ENCODE results near the gene LHFPL4. TPM values are rescaled to one million over a fixed set of nuclear protein-coding genes. Genes with fewer than 3 reads are reported as not detected.
A peak's percentile ranks its signal among the peaks of the same experiment; 100 is the strongest.

Gene LHFPL4
- total and polyA plus RNA-seq, 7 experiments from 2014 or later: 0.08 to 0.13 TPM; not detected in 5

DNA sequence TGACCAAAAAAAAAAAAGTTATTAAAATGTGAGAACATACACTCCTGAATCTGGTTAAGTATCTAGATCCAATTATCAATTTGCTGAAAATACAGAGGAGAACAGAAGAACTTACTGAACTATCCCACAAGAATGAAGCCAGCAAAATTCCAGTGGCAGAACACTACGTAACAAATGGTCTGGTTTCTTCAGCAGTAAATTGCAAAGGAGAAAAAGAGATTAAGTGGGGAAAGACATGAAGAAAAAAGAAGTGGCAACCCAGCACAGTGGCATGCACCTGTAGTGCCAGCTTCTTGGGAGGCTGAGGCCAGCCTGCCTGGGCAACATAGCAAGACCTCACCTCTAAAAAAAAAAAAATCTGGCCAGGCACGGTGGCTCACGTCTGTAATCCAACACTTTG lies 62.1 kb downstream of the LHFPL4 start:
- intact Hi-C loops (cut with micrococcal nuclease): no loop called here
- Histone ChIP-seq H3K27ac (ENCODE audit: low read depth, low read length) (no peak overlapping the region), H3K27me3 (ENCODE audit: control insufficient read depth in 2 of 2, insufficient read depth in 2 of 2, low read length in 2 of 2) (no peaks in the 10 kb centered on the region), H3K4me3 (ENCODE audit: low read length) (no peak overlapping the region), H3K9me3 (ENCODE audit: control insufficient read depth in 2 of 3, low read length in 3 of 3) (peaks cover 0 to 16% (median 0%) of the 10 kb centered on the region in 3 experiments), H3K36me3 (ENCODE audit: control insufficient read depth in 2 of 3, insufficient read depth in 3 of 3, low read length in 3 of 3) (no peaks in the 10 kb centered on the region), H3K4me1 (ENCODE audit: control insufficient read depth in 2 of 2, insufficient read depth in 2 of 2, low read length in 2 of 2) (no peaks in the 10 kb centered on the region)
- Mint-ChIP-seq H3K4me3 (no peak overlapping the region), H3K4me1 (peaks cover 0 to 6% (median 0%) of the 10 kb centered on the region in 7 donors), H3K27ac (peak overlapping the region in 1 of 9 donors; percentile 4), H3K27me3 (no peaks in the 10 kb centered on the region), H3K9me3 (peaks cover 3 to 18% (median 10%) of the 10 kb centered on the region in 11 donors), H3K36me3 (peaks cover 5 to 22% (median 16%) of the 10 kb centered on the region in 5 donors)
- DNase-seq (no peak), ATAC-seq (no peak)
- POLR2A ChIA-PET: no interaction called here
- CTCF ChIA-PET: interaction anchor here (0.6 to 0.7 kb wide), 2 partner anchors 189 to 481 kb away, joined by 5 read pairs; no protein-coding TSS in a partner anchor

DNA sequence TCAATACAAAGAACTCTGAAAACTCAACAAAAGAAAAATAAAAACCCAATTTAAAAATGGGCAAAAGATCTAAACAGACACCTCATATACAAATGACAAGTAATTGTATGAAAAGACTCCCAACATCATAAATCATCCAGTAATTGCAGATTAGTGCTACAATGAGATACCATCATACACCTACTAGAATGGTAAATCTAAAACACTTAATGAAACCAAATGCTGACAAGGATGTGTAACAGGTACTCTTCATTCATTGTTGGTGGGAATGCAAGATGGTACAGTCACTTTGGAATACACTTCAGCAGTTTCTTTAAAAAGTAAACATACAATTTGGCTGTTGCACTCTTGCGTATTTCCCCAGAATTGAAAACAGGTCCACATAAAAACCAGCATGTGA lies 68.4 kb downstream of the LHFPL4 start:
- peaks cover 0 to 16% (median 0%) of the 10 kb centered on the region in 3 experiments for H3K9me3 ChIP-seq (ENCODE audit: control insufficient read depth in 2 of 3, low read length in 3 of 3)
- no peak overlapping the region for H3K27ac ChIP-seq (ENCODE audit: low read depth, low read length)
- H3K36me3 ChIP-seq (ENCODE audit: control insufficient read depth in 2 of 3, insufficient read depth in 3 of 3, low read length in 3 of 3): peaks cover 0 to 10% (median 3%) of the 10 kb centered on the region in 3 experiments
- H3K4me3 ChIP-seq (ENCODE audit: low read length): no peak overlapping the region
- no peaks in the 10 kb centered on the region for H3K4me1 ChIP-seq (ENCODE audit: control insufficient read depth in 2 of 2, insufficient read depth in 2 of 2, low read length in 2 of 2)
- Mint-ChIP-seq H3K4me1 (no peaks in the 10 kb centered on the region), H3K36me3 (peaks cover 17 to 37% (median 30%) of the 10 kb centered on the region in 5 donors), H3K9me3 (peaks cover 5 to 19% (median 12%) of the 10 kb centered on the region in 11 donors), H3K4me3 (no peak overlapping the region), H3K27me3 (no peaks in the 10 kb centered on the region), H3K27ac (peak overlapping the region in 1 of 9 donors; percentile 15)
- H3K27me3 ChIP-seq (ENCODE audit: control insufficient read depth in 2 of 2, insufficient read depth in 2 of 2, low read length in 2 of 2): no peaks in the 10 kb centered on the region
- intact Hi-C loops (cut with micrococcal nuclease): no loop called here
- ATAC-seq: no peak
- ChIA-PET POLR2A (no interaction called here), CTCF (interaction anchor here (0.6 kb wide), 1 partner anchor 26 kb away, joined by 5 read pairs; no protein-coding TSS in a partner anchor)
- no peak for DNase-seq

DNA sequence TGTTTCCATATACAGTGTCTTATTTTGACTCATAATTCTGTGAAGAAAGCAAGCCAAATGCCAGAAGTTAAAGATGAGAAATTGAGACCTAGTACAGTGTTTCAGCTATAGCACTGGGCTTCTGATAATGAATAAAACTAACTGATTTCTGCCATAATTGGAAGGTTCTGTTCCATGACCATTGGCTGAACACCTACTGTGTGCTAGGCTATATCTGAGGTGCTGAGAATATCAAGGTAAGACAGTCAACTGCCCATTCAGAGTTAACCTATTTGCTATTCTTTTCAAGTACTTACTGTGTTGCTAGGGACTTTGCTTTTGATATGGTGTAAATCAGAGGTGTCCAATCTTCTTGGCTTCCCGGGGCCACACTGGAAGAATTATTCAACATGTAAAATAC lies 73.4 kb downstream of the LHFPL4 start:
- DNase-seq: no peak
- no peak overlapping the region for H3K4me3 Mint-ChIP-seq
- peaks cover 31 to 63% (median 47%) of the 10 kb centered on the region in 5 donors for H3K36me3 Mint-ChIP-seq
- no peak for ATAC-seq
- peaks cover 17 to 53% (median 17%) of the 10 kb centered on the region in 3 experiments for H3K36me3 ChIP-seq (ENCODE audit: control insufficient read depth in 2 of 3, insufficient read depth in 3 of 3, low read length in 3 of 3)
- no peaks in the 10 kb centered on the region for H3K9me3 ChIP-seq (ENCODE audit: control insufficient read depth in 2 of 3, low read length in 3 of 3)
- ChIA-PET CTCF (no interaction called here), POLR2A (no interaction called here)
- H3K27ac ChIP-seq (ENCODE audit: low read depth, low read length): no peak overlapping the region
- H3K4me1 Mint-ChIP-seq: peaks cover 0 to 6% (median 0%) of the 10 kb centered on the region in 7 donors
- peaks cover 0 to 3% (median 0%) of the 10 kb centered on the region in 11 donors for H3K9me3 Mint-ChIP-seq
- H3K4me3 ChIP-seq (ENCODE audit: low read length): no peak overlapping the region
- intact Hi-C loops (cut with micrococcal nuclease): no loop called here
- no peak overlapping the region for H3K27ac Mint-ChIP-seq
- no peaks in the 10 kb centered on the region for H3K27me3 Mint-ChIP-seq
- no peaks in the 10 kb centered on the region for H3K27me3 ChIP-seq (ENCODE audit: control insufficient read depth in 2 of 2, insufficient read depth in 2 of 2, low read length in 2 of 2)
- H3K4me1 ChIP-seq (ENCODE audit: control insufficient read depth in 2 of 2, insufficient read depth in 2 of 2, low read length in 2 of 2): no peaks in the 10 kb centered on the region

GRCh38 chr3:9476935-9477334 lies 76.7 kb downstream of the LHFPL4 start:
- Mint-ChIP-seq H3K4me1 (peaks cover 0 to 6% (median 0%) of the 10 kb centered on the region in 7 donors), H3K9me3 (peaks cover 0 to 3% (median 0%) of the 10 kb centered on the region in 11 donors), H3K27ac (no peak overlapping the region), H3K4me3 (no peak overlapping the region), H3K27me3 (no peaks in the 10 kb centered on the region), H3K36me3 (peaks cover 34 to 83% (median 70%) of the 10 kb centered on the region in 5 donors)
- H3K4me3 ChIP-seq (ENCODE audit: low read length): no peak overlapping the region
- no peak overlapping the region for H3K27ac ChIP-seq (ENCODE audit: low read depth, low read length)
- peaks cover 24 to 86% (median 36%) of the 10 kb centered on the region in 3 experiments for H3K36me3 ChIP-seq (ENCODE audit: control insufficient read depth in 2 of 3, insufficient read depth in 3 of 3, low read length in 3 of 3)
- intact Hi-C loops (cut with micrococcal nuclease): no loop called here
- ATAC-seq (no peak), DNase-seq (no peak)
- ChIA-PET POLR2A (interaction anchor here (0.6 kb wide), 1 partner anchor 50 kb away, joined by 3 read pairs; no protein-coding TSS in a partner anchor), CTCF (no interaction called here)
- H3K9me3 ChIP-seq (ENCODE audit: control insufficient read depth in 2 of 3, low read length in 3 of 3): no peaks in the 10 kb centered on the region
- no peaks in the 10 kb centered on the region for H3K4me1 ChIP-seq (ENCODE audit: control insufficient read depth in 2 of 2, insufficient read depth in 2 of 2, low read length in 2 of 2)
- H3K27me3 ChIP-seq (ENCODE audit: control insufficient read depth in 2 of 2, insufficient read depth in 2 of 2, low read length in 2 of 2): no peaks in the 10 kb centered on the region

DNA sequence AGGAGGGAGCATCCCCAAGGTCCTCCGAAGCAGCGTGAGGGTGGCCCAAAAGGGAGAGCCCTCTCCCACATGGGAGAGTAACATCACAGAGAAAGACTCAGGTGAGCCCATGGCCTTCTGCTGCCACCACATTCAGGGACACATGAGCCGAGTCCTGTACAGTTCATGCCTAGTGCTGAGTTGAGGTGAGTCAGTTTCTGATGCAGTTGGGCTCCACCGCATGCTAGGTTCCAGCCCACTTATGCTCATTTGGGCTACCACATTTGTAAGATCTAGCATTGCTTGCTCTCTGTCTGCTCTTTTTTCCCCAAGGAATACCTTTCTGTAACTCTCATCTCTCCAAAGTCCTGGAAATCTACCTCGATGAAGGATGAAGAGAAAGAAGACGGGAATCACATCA lies 79.1 kb downstream of the LHFPL4 start:
- Mint-ChIP-seq H3K27me3 (no peaks in the 10 kb centered on the region), H3K9me3 (peaks cover 0 to 2% (median 0%) of the 10 kb centered on the region in 11 donors), H3K27ac (peak overlapping the region in 1 of 9 donors; percentile 51), H3K4me1 (peaks cover 0 to 12% (median 0%) of the 10 kb centered on the region in 7 donors), H3K4me3 (no peak overlapping the region), H3K36me3 (peaks cover 34 to 83% (median 65%) of the 10 kb centered on the region in 5 donors)
- intact Hi-C loops (cut with micrococcal nuclease): no loop called here
- POLR2A ChIA-PET: no interaction called here
- DNase-seq (no peak), ATAC-seq (no peak)
- Histone ChIP-seq H3K27me3 (ENCODE audit: control insufficient read depth in 2 of 2, insufficient read depth in 2 of 2, low read length in 2 of 2) (no peaks in the 10 kb centered on the region), H3K9me3 (ENCODE audit: control insufficient read depth in 2 of 3, low read length in 3 of 3) (no peaks in the 10 kb centered on the region), H3K27ac (ENCODE audit: low read depth, low read length) (no peak overlapping the region), H3K4me1 (ENCODE audit: control insufficient read depth in 2 of 2, insufficient read depth in 2 of 2, low read length in 2 of 2) (no peaks in the 10 kb centered on the region), H3K36me3 (ENCODE audit: control insufficient read depth in 2 of 3, insufficient read depth in 3 of 3, low read length in 3 of 3) (peaks cover 33 to 94% (median 54%) of the 10 kb centered on the region in 3 experiments), H3K4me3 (ENCODE audit: low read length) (no peak overlapping the region)
- CTCF ChIA-PET: no interaction called here

DNA sequence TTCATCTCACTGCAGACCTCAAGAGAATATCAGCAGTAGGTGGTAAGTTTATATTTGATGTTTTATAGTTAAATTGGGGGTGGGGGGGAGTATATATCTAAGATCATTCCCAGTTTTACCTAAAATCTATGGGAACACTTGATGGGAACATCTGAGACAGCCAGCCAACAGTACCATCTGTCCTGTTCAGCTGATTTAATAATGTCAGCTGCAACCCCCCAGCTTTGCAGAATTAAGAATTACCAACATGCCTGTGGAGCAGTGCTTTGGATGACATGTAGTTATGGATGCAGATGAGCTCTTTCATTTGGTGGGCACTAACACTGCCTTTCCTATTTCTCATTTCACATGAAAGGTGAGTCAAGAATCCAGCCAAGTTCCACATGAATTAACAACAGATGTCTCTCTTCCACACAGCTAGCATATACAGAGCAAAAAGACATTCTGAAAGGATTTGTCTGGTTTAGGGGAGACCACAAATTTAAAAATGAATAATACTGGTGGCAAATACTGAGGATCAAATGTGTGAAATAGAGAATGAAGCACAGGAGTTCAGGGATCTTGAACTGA lies 80.0 kb downstream of the LHFPL4 start:
- no peak overlapping the region for H3K4me3 ChIP-seq (ENCODE audit: low read length)
- no peak overlapping the region for H3K4me3 Mint-ChIP-seq
- no peak overlapping the region for H3K27ac Mint-ChIP-seq
- ChIA-PET CTCF (interaction anchor here (0.6 kb wide), 1 partner anchor 85 kb away, joined by 3 read pairs; no protein-coding TSS in a partner anchor), POLR2A (interaction anchor here (0.7 kb wide), 1 partner anchor 111 kb away, joined by 3 read pairs; the partner anchor contains the start of gene THUMPD3)
- no peaks in the 10 kb centered on the region for H3K27me3 Mint-ChIP-seq
- DNase-seq: no peak
- peaks cover 0 to 14% (median 0%) of the 10 kb centered on the region in 7 donors for H3K4me1 Mint-ChIP-seq
- intact Hi-C loops (cut with micrococcal nuclease): no loop called here
- no peaks in the 10 kb centered on the region for H3K9me3 ChIP-seq (ENCODE audit: control insufficient read depth in 2 of 3, low read length in 3 of 3)
- peaks cover 29 to 78% (median 60%) of the 10 kb centered on the region in 5 donors for H3K36me3 Mint-ChIP-seq
- no peak overlapping the region for H3K27ac ChIP-seq (ENCODE audit: low read depth, low read length)
- no peak for ATAC-seq
- no peaks in the 10 kb centered on the region for H3K4me1 ChIP-seq (ENCODE audit: control insufficient read depth in 2 of 2, insufficient read depth in 2 of 2, low read length in 2 of 2)
- H3K27me3 ChIP-seq (ENCODE audit: control insufficient read depth in 2 of 2, insufficient read depth in 2 of 2, low read length in 2 of 2): no peaks in the 10 kb centered on the region
- peaks cover 0 to under 1% (median 0%) of the 10 kb centered on the region in 11 donors for H3K9me3 Mint-ChIP-seq
- H3K36me3 ChIP-seq (ENCODE audit: control insufficient read depth in 2 of 3, insufficient read depth in 3 of 3, low read length in 3 of 3): peaks cover 33 to 95% (median 54%) of the 10 kb centered on the region in 3 experiments
